GM12892 (cell line): ENCODE results near the gene NME7.

Source experiments
- POLR2A ChIP-seq: IDR thresholded peaks from 2 replicates; pipeline ENCODE4 v1.6.1; 2011; ENCODE audit warnings: low read depth, low read length, control low read depth
- POLR2AphosphoS5 ChIP-seq: IDR thresholded peaks from 2 replicates; pipeline ENCODE4 v1.6.1; 2011; ENCODE audit warnings: low read depth, low read length, control low read depth
- TAF1 ChIP-seq: IDR thresholded peaks from 2 replicates; pipeline ENCODE4 v1.6.1; 2011; ENCODE audit warnings: low read depth, mild to moderate bottlenecking, control low read depth, low read length, borderline replicate concordance

DNA sequence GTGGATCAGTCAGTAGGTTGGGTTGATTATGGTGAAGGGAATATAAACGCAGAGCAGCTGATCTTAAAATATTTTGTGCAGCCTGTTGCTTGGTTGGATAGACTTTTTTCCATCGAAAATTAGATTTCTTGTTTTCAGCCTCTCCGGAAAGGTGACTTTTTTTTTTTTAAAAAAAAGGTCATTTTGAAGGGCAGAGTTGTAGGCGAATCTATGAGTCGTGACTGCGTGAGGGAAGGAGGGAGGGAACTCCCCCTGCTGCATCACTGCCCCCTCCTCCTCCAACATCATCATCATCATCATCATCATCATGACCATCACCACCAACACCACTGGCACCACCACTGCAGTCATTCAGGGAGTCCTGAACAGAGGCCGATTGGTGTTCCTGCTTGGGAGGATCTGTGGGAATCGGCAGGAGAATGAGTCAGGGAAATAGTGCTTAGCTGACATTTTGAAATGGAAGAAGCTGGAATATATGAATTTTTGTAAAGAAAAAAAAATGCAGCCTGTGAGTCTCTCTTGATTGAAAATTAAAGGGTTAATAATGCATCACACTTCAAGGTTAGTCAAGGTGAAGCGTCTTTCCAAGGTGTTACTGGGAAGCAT is 259.9 kb downstream of the NME7 start:
- TF ChIP-seq POLR2AphosphoS5 (no peak), POLR2A (no peak), TAF1 (no peak)
